BLaER1 treated with 17β-estradiol and CSF1 and Interleukin-3, amounts not matched to agents 10 nM and 100 nM (cell line): ENCODE measurements around the gene PTPRE.

Experiments
- H3K27ac ChIP-seq, 11 experiments: shearing (Covaris generic); formaldehyde crosslinking; 2 replicates each; pipeline ENCODE4 v1.8.1; 2022
- H3K27me3 ChIP-seq, 11 experiments: shearing (Covaris generic); formaldehyde crosslinking; 2 replicates each; pipeline ENCODE4 v1.8.1; 2022
- H3K36me3 ChIP-seq, 11 experiments: shearing (Covaris generic); formaldehyde crosslinking; 2 replicates each; pipeline ENCODE4 v1.8.1; 2022
- H3K4me1 ChIP-seq, 10 experiments: shearing (Covaris generic); formaldehyde crosslinking; 2 replicates each; pipeline ENCODE4 v1.8.1; 2022
- H3K4me2 ChIP-seq, 11 experiments: shearing (Covaris generic); formaldehyde crosslinking; 2 replicates each; pipeline ENCODE4 v1.8.1; 2022
- H3K4me3 ChIP-seq, 10 experiments: shearing (Covaris generic); formaldehyde crosslinking; 2 replicates each; pipeline ENCODE4 v1.8.1; 2022
- H3K9ac ChIP-seq, 11 experiments: shearing (Covaris generic); formaldehyde crosslinking; 2 replicates each; pipeline ENCODE4 v1.8.1; 2022
- H3K9me3 ChIP-seq, 11 experiments: shearing (Covaris generic); formaldehyde crosslinking; replicated peaks in 1 of 11; 2 replicates each; pipeline ENCODE4 v1.8.1; 2022
- H4K20me1 ChIP-seq, 11 experiments: shearing (Covaris generic); formaldehyde crosslinking; 2 replicates each; pipeline ENCODE4 v1.8.1; 2022
- Cebpa-rat ChIP-seq, 11 experiments: shearing (Covaris generic); IDR thresholded peaks; 2 replicates each; pipeline ENCODE4 v1.8.1; 2022

The PTPRE gene

DNA sequence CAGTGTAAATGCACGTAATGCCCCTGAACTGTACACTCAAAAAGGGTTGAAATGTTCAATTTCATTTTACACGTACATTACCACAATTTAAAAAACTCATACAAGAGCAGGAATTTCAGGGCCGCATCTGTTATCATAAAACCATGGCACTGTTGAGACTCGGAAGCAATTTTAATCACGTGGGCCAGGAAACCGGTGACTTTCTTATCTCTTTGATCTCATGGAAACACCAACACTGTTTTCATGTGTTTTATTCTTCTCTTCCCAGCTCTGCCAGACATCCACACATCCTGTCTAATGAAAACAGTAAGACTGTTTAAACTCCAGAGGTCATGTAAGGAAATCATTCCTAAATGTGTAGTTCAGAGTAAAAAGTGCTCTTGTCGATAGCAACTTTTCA, 35.9 kb downstream of the PTPRE start:
- no peak for TF ChIP-seq Cebpa-rat (IDR thresholded peaks at IDR 0.05)
- Histone ChIP-seq H3K9ac (no peak overlapping the region), H3K4me2 (peak overlapping the region in 8 of 11 experiments; percentile 5 to 33 (median 19); a peak in 8 of 22 replicates), H3K4me3 (no peak overlapping the region), H3K36me3 (peaks cover 0 to 7% (median 0%) of the 10 kb centered on the region in 11 experiments; a peak in 2 of 22 replicates), H3K27me3 (no peaks in the 10 kb centered on the region), H3K27ac (no peak overlapping the region), H3K4me1 (peaks cover 37 to 69% (median 49%) of the 10 kb centered on the region in 10 experiments), H3K9me3 (no peaks in the 10 kb centered on the region), H4K20me1 (peaks cover 0 to 34% (median 0%) of the 10 kb centered on the region in 11 experiments; a peak in 5 of 22 replicates)

GRCh38 chr10:127943336-127943910, 36.5 kb downstream of the PTPRE start:
- Histone ChIP-seq H3K4me1 (peaks cover 37 to 70% (median 49%) of the 10 kb centered on the region in 10 experiments), H3K4me3 (no peak overlapping the region), H3K27ac (no peak overlapping the region), H4K20me1 (peaks cover 0 to 34% (median 0%) of the 10 kb centered on the region in 11 experiments; a peak in 5 of 22 replicates), H3K36me3 (peaks cover 0 to 9% (median 0%) of the 10 kb centered on the region in 11 experiments; a peak in 2 of 22 replicates), H3K4me2 (peak overlapping the region in 7 of 11 experiments; percentile 0 to 87 (median 24); a peak in 7 of 22 replicates), H3K9ac (no peak overlapping the region), H3K9me3 (no peaks in the 10 kb centered on the region), H3K27me3 (no peaks in the 10 kb centered on the region)
- TF ChIP-seq Cebpa-rat (IDR thresholded peaks at IDR 0.05): no peak

- Histone ChIP-seq H3K36me3 (peaks cover 0 to 16% (median 0%) of the 10 kb centered on the region in 11 experiments; a peak in 2 of 22 replicates), H3K27ac (peak overlapping the region in 1 of 11 experiments; percentile 63; a peak in 1 of 22 replicates)
These were observed 37.4 kb downstream of the PTPRE start for GRCh38 chr10:127944256-127944655.

DNA sequence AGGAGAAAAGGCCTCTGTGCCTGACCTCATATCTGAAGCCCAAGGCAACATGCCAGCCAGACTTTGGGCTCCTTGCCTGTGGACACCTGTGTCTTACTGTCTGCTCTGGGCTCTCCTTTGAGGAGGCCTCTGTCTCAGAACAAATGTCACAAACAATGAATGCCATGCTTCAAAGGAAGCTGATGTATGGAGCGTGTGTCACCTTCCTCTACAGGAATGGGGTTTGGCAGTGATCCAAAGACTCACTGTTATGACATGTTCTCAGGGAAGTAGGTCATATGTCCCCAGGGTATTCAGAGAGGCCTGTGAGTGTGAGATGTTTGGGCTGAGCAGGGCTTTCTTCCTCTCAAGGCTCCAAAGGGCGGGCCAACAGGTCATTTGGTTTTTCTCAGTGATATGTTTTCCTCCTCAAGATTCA, 38.4 kb downstream of the PTPRE start:
- Histone ChIP-seq H3K9me3 (peaks cover 0 to 12% (median 0%) of the 10 kb centered on the region in 11 experiments; a peak in 3 of 22 replicates), H3K4me1 (peaks cover 36 to 68% (median 49%) of the 10 kb centered on the region in 10 experiments), H3K9ac (peak overlapping the region in 7 of 11 experiments; percentile 10 to 45 (median 27); a peak in 7 of 22 replicates), H3K4me2 (peak overlapping the region; percentile 61 to 90 (median 81)), H3K27ac (peak overlapping the region in 8 of 11 experiments; percentile 39 to 72 (median 58); a peak in 15 of 22 replicates), H3K27me3 (no peaks in the 10 kb centered on the region), H3K36me3 (peaks cover 0 to 17% (median 0%) of the 10 kb centered on the region in 11 experiments; a peak in 3 of 22 replicates), H4K20me1 (peaks cover 0 to 26% (median 0%) of the 10 kb centered on the region in 11 experiments; a peak in 4 of 22 replicates), H3K4me3 (peak overlapping the region in 1 of 10 experiments; percentile 20; a peak in 2 of 20 replicates)
- no peak for TF ChIP-seq Cebpa-rat (IDR thresholded peaks at IDR 0.05)

More at GRCh38 chr10:127944256-127944655, 37.4 kb downstream of the PTPRE start:
- Histone ChIP-seq H4K20me1 (peaks cover 0 to 34% (median 0%) of the 10 kb centered on the region in 11 experiments; a peak in 5 of 22 replicates), H3K27me3 (no peaks in the 10 kb centered on the region), H3K4me3 (no peak overlapping the region), H3K4me1 (peaks cover 37 to 70% (median 49%) of the 10 kb centered on the region in 10 experiments), H3K9me3 (peaks cover 0 to 7% (median 0%) of the 10 kb centered on the region in 11 experiments; a peak in 2 of 22 replicates), H3K9ac (no peak overlapping the region), H3K4me2 (peak overlapping the region in 8 of 11 experiments; percentile 6 to 90 (median 56); a peak in 9 of 22 replicates)
- TF ChIP-seq Cebpa-rat (IDR thresholded peaks at IDR 0.05): no peak

DNA sequence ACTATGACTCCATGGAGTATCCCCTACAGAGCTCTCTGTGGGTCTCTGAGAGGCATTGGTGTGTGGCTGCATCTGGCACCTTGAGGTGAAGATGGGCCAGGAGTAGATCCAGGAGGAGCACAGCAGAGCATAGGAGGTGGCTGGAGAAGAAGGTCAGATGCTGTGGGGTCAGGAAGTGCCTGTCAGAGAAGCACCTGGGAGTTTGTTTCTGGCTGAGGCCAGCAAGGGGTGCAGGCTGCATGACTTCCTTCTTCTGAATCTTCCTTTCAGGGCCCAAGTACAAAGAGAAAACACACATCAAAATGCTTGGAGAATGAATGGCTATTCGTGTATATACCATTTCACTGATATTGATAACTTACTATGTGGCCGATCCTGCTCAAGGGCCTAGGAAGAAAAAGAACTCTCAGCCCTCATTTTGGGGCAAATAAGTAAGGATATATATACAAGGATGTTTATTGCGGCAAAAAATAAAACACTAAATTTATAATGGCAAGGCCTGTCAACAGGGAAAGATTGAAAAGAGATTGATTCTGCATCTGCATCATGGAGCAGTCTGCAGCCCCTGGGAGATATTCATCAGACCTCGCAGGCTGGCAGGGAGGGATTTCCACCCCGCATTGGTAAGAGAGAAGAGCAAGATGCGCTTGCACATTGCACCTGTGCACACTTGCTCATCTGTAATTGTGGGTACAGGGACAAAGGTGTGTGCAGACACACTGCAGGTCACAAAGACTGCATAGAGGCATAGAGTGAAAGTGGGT, 39.2 kb downstream of the PTPRE start:
- H3K4me2 ChIP-seq: peak overlapping the region; percentile 61 to 90 (median 81)
- TF ChIP-seq Cebpa-rat (IDR thresholded peaks at IDR 0.05): no peak

GRCh38 chr10:127947211-127947610, 40.3 kb downstream of the PTPRE start:
- Histone ChIP-seq H3K27me3 (no peaks in the 10 kb centered on the region), H3K36me3 (peaks cover 0 to 17% (median 0%) of the 10 kb centered on the region in 11 experiments; a peak in 3 of 22 replicates), H4K20me1 (peaks cover 0 to 24% (median 0%) of the 10 kb centered on the region in 11 experiments; a peak in 3 of 22 replicates), H3K27ac (no peak overlapping the region), H3K9me3 (peaks cover 0 to 13% (median 0%) of the 10 kb centered on the region in 11 experiments; a peak in 3 of 22 replicates), H3K4me1 (peaks cover 27 to 53% (median 44%) of the 10 kb centered on the region in 10 experiments), H3K9ac (no peak overlapping the region), H3K4me3 (no peak overlapping the region), H3K4me2 (peak overlapping the region in 2 of 11 experiments; percentile 10 to 71; a peak in 3 of 22 replicates)
- TF ChIP-seq Cebpa-rat (IDR thresholded peaks at IDR 0.05): no peak

More for the DNA sequence above, 39.2 kb downstream of the PTPRE start:
- Histone ChIP-seq H3K9ac (peak overlapping the region in 6 of 11 experiments; percentile 13 to 45 (median 33); a peak in 8 of 22 replicates), H3K9me3 (peaks cover 0 to 13% (median 0%) of the 10 kb centered on the region in 11 experiments; a peak in 3 of 22 replicates), H3K27me3 (no peaks in the 10 kb centered on the region), H3K4me3 (no peak overlapping the region; a peak in 2 of 20 replicates), H3K4me1 (peaks cover 28 to 60% (median 44%) of the 10 kb centered on the region in 10 experiments), H3K36me3 (peaks cover 0 to 17% (median 0%) of the 10 kb centered on the region in 11 experiments; a peak in 3 of 22 replicates), H3K27ac (peak overlapping the region in 8 of 11 experiments; percentile 39 to 72 (median 58); a peak in 15 of 22 replicates), H4K20me1 (peaks cover 0 to 21% (median 0%) of the 10 kb centered on the region in 11 experiments; a peak in 4 of 22 replicates)

DNA sequence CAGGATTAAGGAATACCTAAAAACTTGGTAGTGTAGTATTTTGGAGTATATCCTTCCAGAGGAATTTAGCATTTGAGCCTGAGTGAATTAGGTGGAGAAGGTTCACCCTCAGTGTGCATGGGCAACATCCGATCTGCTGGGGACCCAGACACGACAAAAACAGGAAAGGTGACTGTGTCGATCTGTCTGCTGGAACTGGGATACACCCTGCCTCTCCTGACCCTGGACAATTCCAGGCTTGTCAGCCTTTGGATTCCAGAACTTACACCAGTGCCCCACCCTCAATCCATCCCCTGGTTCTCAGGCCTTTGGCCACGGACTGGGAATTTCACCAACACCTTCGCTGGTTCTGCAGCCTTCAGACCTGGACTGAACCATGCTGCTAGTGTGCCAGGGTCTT, 41.9 kb downstream of the PTPRE start:
- Histone ChIP-seq H3K27ac (no peak overlapping the region), H3K4me3 (no peak overlapping the region), H3K9me3 (peaks cover 0 to 13% (median 0%) of the 10 kb centered on the region in 11 experiments; a peak in 3 of 22 replicates), H3K4me2 (no peak overlapping the region), H3K9ac (no peak overlapping the region), H3K27me3 (no peaks in the 10 kb centered on the region), H3K4me1 (peaks cover 21 to 39% (median 32%) of the 10 kb centered on the region in 10 experiments), H4K20me1 (peaks cover 0 to 34% (median 0%) of the 10 kb centered on the region in 11 experiments; a peak in 4 of 22 replicates), H3K36me3 (peaks cover 0 to 17% (median 0%) of the 10 kb centered on the region in 11 experiments; a peak in 3 of 22 replicates)
- TF ChIP-seq Cebpa-rat (IDR thresholded peaks at IDR 0.05): no peak

- H3K4me2 ChIP-seq: no peak overlapping the region
- H4K20me1 ChIP-seq: peaks cover 0 to 36% (median 0%) of the 10 kb centered on the region in 11 experiments; a peak in 4 of 22 replicates
- no peak overlapping the region for H3K4me3 ChIP-seq
- no peak for TF ChIP-seq Cebpa-rat (IDR thresholded peaks at IDR 0.05)
- H3K27ac ChIP-seq: no peak overlapping the region
- peaks cover 0 to 21% (median 0%) of the 10 kb centered on the region in 11 experiments; a peak in 3 of 22 replicates for H3K36me3 ChIP-seq
- peaks cover 0 to 18% (median 0%) of the 10 kb centered on the region in 11 experiments; a peak in 4 of 22 replicates for H3K9me3 ChIP-seq
- H3K4me1 ChIP-seq: peaks cover 17 to 37% (median 23%) of the 10 kb centered on the region in 10 experiments
- H3K27me3 ChIP-seq: no peaks in the 10 kb centered on the region
- no peak overlapping the region for H3K9ac ChIP-seq
These were observed 42.9 kb downstream of the PTPRE start for GRCh38 chr10:127949831-127950230.
